HPDE6-E6E7 (cell line): ENCODE data around the gene LSM2.

Experiments used
- DNase-seq: peaks from one replicate; pipeline ENCODE4 v3.0.0; 2011; ENCODE audit warnings: missing footprints; ENCODE audit errors: extremely low spot score

LSM2 gene

GRCh38 chr6:31776989-31777666 lies 29.6 kb downstream of the LSM2 start, which contains the start of gene VWA7:
Gene VWA7, minus strand, starts transcription at chr6:31777328. Its CDS starts 549 bp downstream, at chr6:31776779.
- DNase-seq, result peak; percentile 93

- DNase-seq, result no peak
Measured at GRCh38 chr6:31776485-31776988, 30.2 kb downstream of the LSM2 start.

GRCh38 chr6:31775633-31776484 lies 30.9 kb downstream of the LSM2 start:
- DNase-seq, result no peak

DNA sequence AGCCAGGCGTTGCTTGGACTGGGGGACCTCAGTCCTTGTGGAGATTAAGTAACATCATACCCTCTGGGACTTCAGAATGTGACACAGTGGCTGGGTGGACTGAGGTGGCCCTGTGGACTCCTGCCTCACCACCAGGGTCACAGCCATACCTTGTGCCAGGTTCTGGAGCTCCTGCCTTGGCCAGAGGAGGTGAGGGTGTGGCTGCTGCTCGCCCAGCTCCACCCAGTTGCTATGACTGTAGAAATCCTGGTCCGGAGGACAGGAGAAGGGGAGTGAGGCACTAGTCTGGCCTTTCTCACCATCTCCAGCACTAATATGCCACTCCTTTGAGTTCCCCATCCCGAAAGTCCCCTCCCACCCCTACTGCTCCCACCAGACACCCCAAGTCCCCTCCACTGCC lies 31.6 kb downstream of the LSM2 start:
- peak; percentile 37 for DNase-seq

DNA sequence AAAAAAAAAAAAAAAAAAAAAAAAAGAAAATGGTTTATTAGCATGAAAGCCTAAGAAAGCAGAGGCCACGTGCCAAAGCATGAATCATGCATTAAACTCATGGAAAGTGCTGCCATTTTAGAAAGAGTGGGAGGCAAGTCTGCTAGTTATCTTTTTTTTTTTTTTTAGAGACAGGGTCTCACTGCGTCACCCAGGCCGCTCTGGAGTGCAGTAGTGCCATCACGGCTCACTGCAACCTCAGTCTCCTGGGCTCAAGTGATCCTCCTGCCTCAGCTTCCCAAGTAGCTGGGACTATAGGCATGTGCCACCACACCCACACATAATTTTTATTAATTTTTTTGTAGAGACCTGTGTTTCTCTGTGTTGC lies 34.8 kb downstream of the LSM2 start:
- no peak for DNase-seq

DNA sequence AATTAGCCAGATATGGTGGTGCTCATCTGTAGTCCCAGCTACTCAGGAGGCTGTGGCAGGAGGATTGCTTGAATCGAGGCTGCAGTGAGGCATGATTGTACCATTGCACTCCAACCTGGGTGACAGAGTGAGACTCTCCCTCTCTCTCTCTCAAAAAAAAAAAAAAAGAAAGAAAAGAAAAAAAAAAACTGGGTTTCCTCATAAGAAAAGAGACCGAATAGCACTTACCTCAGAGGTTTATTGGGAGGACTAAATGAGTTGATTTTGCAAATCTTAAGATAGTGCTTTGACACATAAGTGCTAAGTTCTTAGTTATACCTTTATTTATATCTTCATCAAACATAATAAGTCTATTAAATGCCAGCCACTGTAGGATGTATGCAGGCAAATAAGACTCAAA lies 35.9 kb downstream of the LSM2 start:
- no peak for DNase-seq

- peak; percentile 89 for DNase-seq
Measured at GRCh38 chr6:31769684-31770371, 36.9 kb downstream of the LSM2 start.

GRCh38 chr6:31768363-31769257 lies 38.2 kb downstream of the LSM2 start:
- DNase-seq, result no peak

- no peak for DNase-seq
Measured at GRCh38 chr6:31767096-31767645, 39.6 kb downstream of the LSM2 start.

DNA sequence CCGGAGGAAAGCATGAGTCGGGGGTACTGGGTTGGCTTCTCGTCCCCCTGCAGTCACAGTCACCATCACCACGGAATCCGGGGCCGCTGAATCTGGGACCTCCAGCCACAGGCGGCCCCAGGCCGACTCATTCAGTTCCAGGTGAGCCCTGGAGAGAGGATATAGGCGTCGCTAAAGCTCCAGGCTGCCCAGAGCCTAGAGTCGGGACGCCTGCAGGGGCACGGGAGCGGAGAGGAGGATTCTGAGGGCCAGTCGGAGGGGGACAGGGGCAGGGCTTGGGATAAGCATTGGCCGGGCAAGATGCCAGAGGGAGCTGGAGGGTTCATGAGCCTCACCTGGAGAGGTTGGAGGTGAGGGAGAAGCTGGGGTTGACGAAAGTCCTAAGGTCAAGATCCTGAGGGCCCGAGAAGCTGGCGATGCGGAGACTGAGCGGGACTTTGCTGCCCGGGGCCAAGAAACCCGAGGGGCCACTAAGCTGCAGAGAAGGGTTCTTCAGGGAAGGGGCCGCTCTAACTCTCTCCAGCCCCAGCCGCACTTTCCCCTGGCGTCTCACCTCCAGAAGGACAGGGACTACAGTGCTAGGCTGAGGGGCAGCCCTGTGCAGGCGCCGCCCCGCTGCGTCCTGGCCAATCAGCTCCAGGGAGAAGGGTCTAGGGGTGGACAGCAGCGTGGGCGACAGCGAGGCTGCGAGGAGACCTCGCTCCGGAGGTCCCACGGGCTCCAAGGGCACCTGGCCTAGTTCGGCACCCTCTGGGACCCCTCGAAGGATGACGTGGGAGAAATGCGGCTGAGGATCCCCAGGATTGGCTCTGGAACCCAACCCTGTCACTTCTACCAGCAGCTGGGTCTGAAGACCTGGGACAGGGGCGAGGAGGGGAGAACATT lies 40.6 kb downstream of the LSM2 start:
- DNase-seq, result no peak

DNA sequence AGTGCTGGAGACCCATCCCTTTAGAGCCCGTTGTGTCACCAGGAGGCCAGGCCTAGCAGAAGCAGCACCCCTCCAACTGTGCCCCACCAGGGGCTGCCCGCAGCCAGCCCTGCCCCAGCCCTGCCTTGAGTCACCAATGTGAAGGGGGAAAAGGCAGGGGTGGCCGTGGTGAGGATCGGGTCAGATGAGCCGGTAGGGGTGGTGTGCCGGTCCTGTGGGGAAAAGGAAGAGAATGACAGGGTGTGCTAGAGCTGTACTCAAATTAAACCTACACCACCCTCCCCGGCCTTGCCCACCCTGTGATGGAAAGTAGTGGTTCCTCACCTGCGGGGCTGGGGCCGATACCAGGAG lies 41.2 kb downstream of the LSM2 start:
- DNase-seq, result no peak

DNA sequence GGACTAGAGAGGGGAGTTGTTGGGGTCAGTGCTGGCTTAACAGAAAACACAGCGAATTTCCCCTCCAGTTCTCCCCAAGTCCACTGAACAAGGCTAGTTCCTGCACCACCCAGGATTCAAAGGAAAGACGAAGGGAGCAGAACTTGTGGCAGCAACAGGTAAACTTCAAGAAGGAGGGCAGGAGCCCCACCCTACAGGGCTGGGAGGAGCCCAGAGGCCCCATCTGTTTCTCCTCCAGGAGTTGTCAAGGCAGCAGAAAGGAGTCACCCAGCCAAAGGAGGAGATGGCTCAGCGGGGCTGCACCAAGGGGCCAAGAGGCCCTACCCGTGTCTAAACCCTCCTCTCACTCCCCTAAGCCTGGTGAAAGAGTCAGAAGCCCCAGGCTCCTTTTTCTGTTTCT lies 42.6 kb downstream of the LSM2 start:
- no peak for DNase-seq

GRCh38 chr6:31763619-31763940 lies 43.2 kb downstream of the LSM2 start:
- DNase-seq, result no peak

- DNase-seq, result no peak
Measured at GRCh38 chr6:31762878-31763618, 43.7 kb downstream of the LSM2 start.

DNA sequence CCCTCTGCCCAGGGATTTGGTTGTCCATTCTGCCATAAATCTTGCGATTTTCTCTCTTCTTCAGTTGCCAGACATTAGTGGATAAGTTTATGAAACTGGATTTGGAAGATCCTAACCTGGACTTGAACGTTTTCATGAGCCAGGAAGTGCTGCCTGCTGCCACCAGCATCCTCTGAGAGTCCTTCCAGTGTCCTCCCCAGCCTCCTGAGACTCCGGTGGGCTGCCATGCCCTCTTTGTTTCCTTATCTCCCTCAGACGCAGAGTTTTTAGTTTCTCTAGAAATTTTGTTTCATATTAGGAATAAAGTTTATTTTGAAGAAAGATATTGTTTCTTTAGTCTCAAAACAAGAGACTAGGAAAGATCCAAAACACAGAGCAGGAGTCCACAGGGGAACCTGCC lies 44.4 kb downstream of the LSM2 start, which contains the start of gene SAPCD1:
Gene SAPCD1, plus strand, starts transcription at position 301 of the 400 bp plus-strand sequence. CDS start 399 bp downstream, outside the sequence.
- DNase-seq, result no peak

- no peak for DNase-seq
Measured at GRCh38 chr6:31761343-31761742, 45.4 kb downstream of the LSM2 start.

DNA sequence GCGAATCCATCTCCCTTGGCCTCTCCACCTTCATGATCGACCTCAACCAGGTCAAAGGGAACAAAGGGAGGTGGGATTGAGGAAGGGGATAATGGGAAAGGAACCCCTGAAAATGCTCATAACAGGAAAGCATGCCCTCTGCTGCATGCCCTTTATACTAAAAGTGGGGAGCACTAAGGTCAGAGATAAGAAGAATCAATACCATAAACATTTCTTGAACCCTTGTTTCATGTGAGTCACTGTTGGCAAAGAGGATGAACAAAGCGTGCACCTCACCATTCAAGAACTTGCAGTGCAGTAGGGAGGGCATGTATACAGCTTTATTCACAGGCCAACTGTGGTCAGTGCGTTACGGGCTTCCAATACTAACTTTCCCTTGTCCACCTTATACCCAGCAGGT lies 46.0 kb downstream of the LSM2 start:
- DNase-seq, result no peak

GRCh38 chr6:31758281-31758680 lies 48.5 kb downstream of the LSM2 start:
- no peak for DNase-seq

DNA sequence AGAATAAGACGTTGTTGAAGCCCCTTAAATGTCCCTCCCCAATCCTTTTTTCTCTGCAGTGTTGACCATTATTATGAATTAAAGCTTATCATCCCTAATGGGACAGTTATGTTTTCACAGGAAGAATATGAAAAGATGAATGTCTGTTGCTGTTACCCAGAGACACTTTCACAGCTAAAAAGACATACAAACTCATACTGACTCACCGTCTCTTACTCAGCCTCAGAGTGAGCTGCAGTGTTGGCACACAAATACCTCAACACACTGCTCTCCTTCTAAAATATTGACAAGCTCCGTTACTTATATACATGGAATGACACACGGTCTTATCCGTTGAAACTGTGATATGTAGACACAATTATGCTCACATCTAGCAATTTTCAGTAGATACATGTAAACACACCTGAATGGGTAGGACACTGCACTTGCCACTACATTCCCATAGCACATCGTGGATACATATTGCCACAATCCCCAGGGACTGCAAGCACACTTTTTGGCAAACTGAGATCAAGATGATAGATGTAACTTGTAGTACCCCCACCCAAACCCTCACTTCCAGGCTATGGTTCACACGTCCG lies 53.9 kb downstream of the LSM2 start:
- no peak for DNase-seq
